Stimulated activated CD8-positive, alpha-beta memory T cell treated with anti-CD3 and anti-CD28 coated beads, Interleukin-15, amount 100 ng/mL, for 1 hour (primary cell): Measurements from ENCODE around the gene DNAJC7.

ENCODE experiments used
- DNase-seq: peaks from one replicate; pipeline ENCODE4 v3.0.0-alpha.2; 2020; ENCODE audit warnings: low read depth

Gene DNAJC7

GRCh38 chr17:41974658-41975057 lies 42.6 kb downstream of the DNAJC7 start:
- no peak for DNase-seq

- no peak for DNase-seq
Measured at GRCh38 chr17:41974031-41974430, 43.2 kb downstream of the DNAJC7 start.

- no peak for DNase-seq
Measured at GRCh38 chr17:41973408-41973811, 43.8 kb downstream of the DNAJC7 start.

GRCh38 chr17:41972571-41973407 lies 44.5 kb downstream of the DNAJC7 start:
- no peak for DNase-seq

GRCh38 chr17:41971721-41972523 lies 45.3 kb downstream of the DNAJC7 start:
- DNase-seq, result no peak

- DNase-seq, result no peak
Measured at GRCh38 chr17:41970901-41971331, 46.3 kb downstream of the DNAJC7 start.

GRCh38 chr17:41968676-41969075 lies 48.6 kb downstream of the DNAJC7 start:
- no peak for DNase-seq

- DNase-seq, result no peak
Measured at GRCh38 chr17:41967921-41968578, 49.2 kb downstream of the DNAJC7 start.

- DNase-seq, result no peak
Measured at GRCh38 chr17:41967141-41967920, 49.9 kb downstream of the DNAJC7 start.

GRCh38 chr17:41966463-41967140 lies 50.6 kb downstream of the DNAJC7 start, which contains the start of gene CNP:
Gene CNP, plus strand, starts transcription at chr17:41966795. Its CDS starts 90 bp downstream, at chr17:41966885.
- peak; percentile 84 for DNase-seq

GRCh38 chr17:41965694-41966462 lies 51.4 kb downstream of the DNAJC7 start:
- peak; percentile 24 for DNase-seq

GRCh38 chr17:41962768-41963434 lies 54.3 kb downstream of the DNAJC7 start:
- DNase-seq, result peak; percentile 62

GRCh38 chr17:41962111-41962510 lies 55.1 kb downstream of the DNAJC7 start:
- DNase-seq, result no peak

GRCh38 chr17:41959336-41960095 lies 57.7 kb downstream of the DNAJC7 start:
- DNase-seq, result no peak

- no peak for DNase-seq
Measured at GRCh38 chr17:41959030-41959335, 58.3 kb downstream of the DNAJC7 start.

- DNase-seq, result no peak
Measured at GRCh38 chr17:41957869-41958439, 59.3 kb downstream of the DNAJC7 start.

GRCh38 chr17:41957031-41957868 lies 60.0 kb downstream of the DNAJC7 start:
- no peak for DNase-seq

GRCh38 chr17:41956522-41956921 lies 60.7 kb downstream of the DNAJC7 start:
- no peak for DNase-seq
